ENCODE results near the gene SMIM32.

SMIM32 gene

GRCh38 chr5:136143312-136143711, 49.6 kb downstream of the SMIM32 start:
- TF ChIP-seq TAF1 (IDR thresholded peaks at IDR 0.05; ENCODE audit: borderline replicate concordance, insufficient read depth, low read length) (no peak), POLR2AphosphoS5 (IDR thresholded peaks at IDR 0.05; ENCODE audit: low read depth, low read length) (no peak), SIN3A (IDR thresholded peaks at IDR 0.05; ENCODE audit: borderline replicate concordance, insufficient read depth, low read length) (no peak), REST (IDR thresholded peaks at IDR 0.05; ENCODE audit: insufficient read depth in 1 of 2, low read depth in 2 of 2, low read length in 2 of 2) (no peak), FOXP2 (optimal IDR thresholded peaks at IDR 0.05; ENCODE audit: borderline replicate concordance, extremely low read depth, extremely low read length, insufficient read depth) (no peak)

- TF ChIP-seq FOXP2 (optimal IDR thresholded peaks at IDR 0.05; ENCODE audit: borderline replicate concordance, extremely low read depth, extremely low read length, insufficient read depth) = no peak
Measured at GRCh38 chr5:136141561-136141960, 51.4 kb downstream of the SMIM32 start.

Measured in PFSK-1 (cell line).